SK-N-SH treated with all-trans-retinoic acid at 6 μM for 48 hours (cell line): Measurements from ENCODE around the gene GRM3.

Experiments
- ESRRG ChIP-seq: fragments of 250-450 bp; sonication (Bioruptor Pico); IDR thresholded peaks from 2 replicates; pipeline ENCODE4 v1.6.1; 2021; ENCODE audit warnings: mild to moderate bottlenecking
- RARB ChIP-seq: fragments of 250-450 bp; sonication (Bioruptor Pico); IDR thresholded peaks from 2 replicates; pipeline ENCODE4 v1.8.0; 2021; ENCODE audit warnings: mild to moderate bottlenecking, moderate library complexity
- ZFP3 ChIP-seq: fragments of 250-450 bp; sonication (Bioruptor Pico); IDR thresholded peaks from 2 replicates; pipeline ENCODE4 v1.5.0; 2020; ENCODE audit warnings: mild to moderate bottlenecking, moderate library complexity

DNA sequence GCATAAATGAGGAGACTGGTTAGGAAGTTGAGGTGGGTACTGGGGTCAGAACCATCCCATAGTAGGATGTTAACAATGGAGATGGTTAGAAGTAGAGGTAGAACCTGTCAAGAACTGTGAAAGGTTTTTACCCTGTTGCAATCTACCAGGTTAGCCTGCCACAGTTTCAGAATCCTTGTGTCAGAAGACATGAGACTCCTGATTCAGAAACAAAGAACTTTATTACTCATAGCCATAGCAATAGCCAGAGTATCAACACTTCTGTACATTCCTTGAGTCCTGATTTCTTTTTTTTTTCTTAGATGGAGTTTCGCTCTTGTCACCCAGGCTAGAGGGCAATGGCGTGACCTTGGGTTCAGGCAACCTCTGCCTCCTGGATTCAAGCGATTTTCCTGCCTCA lies 200.9 kb downstream of the GRM3 start:
- TF ChIP-seq ZFP3 (CRISPR knock-in tag) (no peak), ESRRG (CRISPR knock-in tag) (no peak), RARB (no peak)
